Activated naive CD4-positive, alpha-beta T cell treated with anti-CD3 and anti-CD28 coated beads, Interleukin-2, amount 50 U/mL, for 16 hours (primary cell): ENCODE data around the gene BCL2L12.
A peak's percentile ranks its signal among the peaks of the same experiment; 100 is the strongest.

ENCODE experiments used
- DNase-seq: peaks from one replicate; pipeline ENCODE4 v3.0.0-alpha.2; 2020

BCL2L12 gene

GRCh38 chr19:49664171-49665035 is 1.3 kb upstream of the BCL2L12 start:
- DNase-seq: peak; percentile 90

- no peak for DNase-seq
These were observed 740 bp upstream of the BCL2L12 start for GRCh38 chr19:49665036-49665350.

GRCh38 chr19:49666120-49666444 is 349 bp downstream of the BCL2L12 start:
- no peak for DNase-seq

GRCh38 chr19:49667473-49667872 is 1.7 kb downstream of the BCL2L12 start:
- DNase-seq: no peak

GRCh38 chr19:49669516-49669915 is 3.8 kb downstream of the BCL2L12 start:
- DNase-seq: no peak

GRCh38 chr19:49672131-49672919 is 6.6 kb downstream of the BCL2L12 start:
- peak; percentile 79 for DNase-seq

GRCh38 chr19:49676136-49676783 is 10.5 kb downstream of the BCL2L12 start:
- no peak for DNase-seq

- peak; percentile 98 for DNase-seq
These were observed 11.1 kb downstream of the BCL2L12 start for GRCh38 chr19:49676784-49677230.

- peak; percentile 63 for DNase-seq
These were observed 11.6 kb downstream of the BCL2L12 start, which contains the start of gene PRMT1 for GRCh38 chr19:49677231-49677900. PRMT1 (plus strand) TSS chr19:49677271; CDS start chr19:49677281, 10 bp downstream.

GRCh38 chr19:49677901-49678674 is 12.4 kb downstream of the BCL2L12 start:
- DNase-seq: peak; percentile 85

GRCh38 chr19:49678985-49679770 is 13.4 kb downstream of the BCL2L12 start:
- DNase-seq: no peak

- no peak for DNase-seq
These were observed 14.2 kb downstream of the BCL2L12 start for GRCh38 chr19:49679771-49680413.

GRCh38 chr19:49680421-49681351 is 15.0 kb downstream of the BCL2L12 start:
- peak; percentile 95 for DNase-seq

GRCh38 chr19:49681830-49682229 is 16.1 kb downstream of the BCL2L12 start:
- no peak for DNase-seq

- no peak for DNase-seq
These were observed 16.5 kb downstream of the BCL2L12 start for GRCh38 chr19:49682274-49682673.

GRCh38 chr19:49683814-49684250 is 18.1 kb downstream of the BCL2L12 start:
- no peak for DNase-seq

- no peak for DNase-seq
These were observed 18.7 kb downstream of the BCL2L12 start for GRCh38 chr19:49684251-49684982.

- DNase-seq: no peak
These were observed 19.3 kb downstream of the BCL2L12 start for GRCh38 chr19:49684983-49685553.
